ENCODE data around the gene BSND.

Gene BSND

DNA sequence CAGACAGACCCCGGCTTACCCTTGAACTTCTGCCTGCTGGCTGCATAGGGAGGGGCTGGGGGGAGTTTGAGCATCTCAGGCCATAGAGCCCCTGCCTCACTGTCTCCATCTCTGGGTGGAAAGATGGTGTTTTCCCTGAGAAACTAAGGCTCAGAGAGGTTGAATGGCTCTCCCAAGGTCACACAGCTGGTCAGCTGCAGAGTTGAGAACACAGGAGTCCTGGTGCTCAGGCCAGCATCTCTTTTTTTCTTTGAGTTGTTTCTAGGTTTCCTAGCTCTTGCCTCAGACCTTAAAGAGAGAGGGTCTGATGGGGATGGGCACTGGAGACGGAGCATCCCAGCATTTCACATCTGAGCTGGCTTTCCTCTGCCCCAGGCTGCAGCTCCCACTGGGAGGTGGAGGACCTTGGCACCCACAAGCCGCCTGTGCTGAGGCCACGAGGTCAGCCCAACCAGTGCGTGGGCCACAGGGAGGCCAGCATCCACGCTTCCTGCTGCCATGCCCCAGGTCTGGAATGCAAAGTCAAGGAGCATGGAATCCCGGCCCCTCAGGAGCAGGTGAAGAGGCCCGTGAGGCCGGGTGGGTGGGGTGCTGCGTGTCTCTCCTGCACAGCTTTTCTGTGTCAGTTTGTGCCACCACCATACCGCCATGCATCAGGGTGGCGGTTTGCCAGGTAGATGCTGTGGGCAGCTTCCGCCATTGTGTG lies 62.4 kb downstream of the BSND start:
- DNase-seq (ENCODE audit: low read depth), result no peak

All from stromal cell of bone marrow (primary cell).